IMR-90 (cell line): ENCODE measurements around the gene SNX30. TPM values are rescaled to one million over a fixed set of nuclear protein-coding genes. Genes with fewer than 3 reads are reported as not detected.

ENCODE experiments used
- ATAC-seq: fragments of 200-7000 bp; cut with Tn5 transposase; 2 replicates; pipeline ENCODE4 v1.9.1; 2020; ENCODE audit warnings: low read depth, mild to moderate bottlenecking, moderate library complexity
- BruUV-seq: library from RNA; stranded (reverse); fragments of 400-500 nt; replicated peaks from 2 replicates; lab custom pipeline; 2021; lab: Mats Ljungman, UMichigan
- CTCF ChIA-PET: fragments of 300-600 bp; formaldehyde crosslinking; extraction: SDS; loops from one replicate; lab custom pipeline; 2021; ENCODE audit warnings: antibody characterized with exemption; lab: Yijun Ruan, JAX
- POLR2A ChIA-PET: fragments of 300-600 bp; sonication (Branson Sonifier 250); formaldehyde crosslinking; loops from one replicate; lab custom pipeline; 2022; ENCODE audit warnings: antibody characterized with exemption; ENCODE audit not compliant: unreplicated experiment; lab: Charles Lee
- DNase-seq: peaks from one replicate; pipeline ENCODE4 v3.0.0; 2013
- H2AFZ ChIP-seq: replicated peaks from 2 replicates; pipeline ENCODE3; 2013; ENCODE audit warnings: low read length, mild to moderate bottlenecking; ENCODE audit not compliant: poor library complexity
- H2AK5ac ChIP-seq: 2 replicates; pipeline ENCODE4 v1.6.1; 2013; ENCODE audit warnings: low read depth, low read length, inconsistent platforms
- H2AK9ac ChIP-seq: replicated peaks from 2 replicates; pipeline ENCODE3; 2013; ENCODE audit warnings: mild to moderate bottlenecking, low read depth, low read length, moderate library complexity; ENCODE audit not compliant: poor library complexity
- H2BK120ac ChIP-seq: 2 replicates; pipeline ENCODE4 v1.6.1; 2013; ENCODE audit warnings: low read depth, low read length, inconsistent platforms
- H2BK15ac ChIP-seq: 3 replicates; pipeline ENCODE4 v1.6.1; 2013; ENCODE audit warnings: low read depth, low read length, inconsistent platforms
- H2BK20ac ChIP-seq: 2 replicates; pipeline ENCODE4 v1.6.1; 2013; ENCODE audit warnings: low read depth, mild to moderate bottlenecking, inconsistent platforms, low read length, moderate library complexity
- H2BK5ac ChIP-seq: 2 replicates; pipeline ENCODE4 v1.6.1; 2013; ENCODE audit warnings: mild to moderate bottlenecking, low read depth, low read length, inconsistent platforms; ENCODE audit not compliant: poor library complexity, severe bottlenecking
- H3K14ac ChIP-seq: replicated peaks from 2 replicates; pipeline ENCODE4 v1.6.1; 2013; ENCODE audit warnings: low read depth, low read length, inconsistent platforms
- H3K18ac ChIP-seq: 2 replicates; pipeline ENCODE4 v1.6.1; 2013; ENCODE audit warnings: low read depth, low read length, control low read depth
- H3K23ac ChIP-seq: 2 replicates; pipeline ENCODE4 v1.6.1; 2013; ENCODE audit warnings: low read depth, low read length, inconsistent platforms
- H3K27ac ChIP-seq: 2 replicates; pipeline ENCODE4 v1.5.1; 2013; ENCODE audit warnings: mild to moderate bottlenecking, control low read depth, low read length; ENCODE audit not compliant: insufficient read depth
- H3K27me3 ChIP-seq: 2 replicates; pipeline ENCODE4 v1.6.1; 2013; ENCODE audit warnings: low read length; ENCODE audit not compliant: control insufficient read depth, insufficient read depth
- H3K36me3 ChIP-seq: 2 replicates; pipeline ENCODE4 v1.6.1; 2013; ENCODE audit warnings: low read length, mixed read lengths; ENCODE audit not compliant: control insufficient read depth, insufficient read depth
- H3K4ac ChIP-seq: 2 replicates; pipeline ENCODE4 v1.6.1; 2013; ENCODE audit warnings: low read depth, low read length, inconsistent platforms
- H3K4me1 ChIP-seq: 2 replicates; pipeline ENCODE4 v1.6.1; 2013; ENCODE audit warnings: low read length, mixed read lengths; ENCODE audit not compliant: control insufficient read depth, insufficient read depth
- H3K4me2 ChIP-seq: 2 replicates; pipeline ENCODE4 v1.6.1; 2013; ENCODE audit warnings: low read depth, mild to moderate bottlenecking, control low read depth, low read length, moderate library complexity
- H3K4me3 ChIP-seq: 2 replicates; pipeline ENCODE4 v1.5.1; 2013; ENCODE audit warnings: low read depth, mild to moderate bottlenecking, control low read depth, low read length, moderate library complexity; ENCODE audit not compliant: insufficient read depth
- H3K56ac ChIP-seq: 2 replicates; pipeline ENCODE4 v1.6.1; 2013; ENCODE audit warnings: low read length, inconsistent platforms; ENCODE audit not compliant: insufficient read depth; ENCODE audit errors: extremely low read depth
- H3K79me1 ChIP-seq, 2 experiments: 2 replicates each; pipeline ENCODE4 v1.6.1; 2013; ENCODE audit warnings: low read length in 2 of 2, inconsistent platforms in 1 of 2, low read depth in 1 of 2
- H3K9ac ChIP-seq: 2 replicates; pipeline ENCODE4 v1.6.1; 2013; ENCODE audit warnings: low read depth, low read length, control low read depth
- H3K9me1 ChIP-seq: 2 replicates; pipeline ENCODE4 v1.6.1; 2013; ENCODE audit warnings: low read length, inconsistent platforms; ENCODE audit not compliant: insufficient read depth
- H3K9me3 ChIP-seq: 2 replicates; pipeline ENCODE4 v1.6.1; 2013; ENCODE audit warnings: low read length; ENCODE audit not compliant: control insufficient read depth, insufficient read depth
- H4K20me1 ChIP-seq: 2 replicates; pipeline ENCODE4 v1.6.1; 2013; ENCODE audit warnings: low read length, inconsistent platforms; ENCODE audit not compliant: insufficient read depth
- H4K5ac ChIP-seq: 2 replicates; pipeline ENCODE4 v1.6.1; 2013; ENCODE audit warnings: mild to moderate bottlenecking, low read depth, low read length, control low read depth
- H4K8ac ChIP-seq, 2 experiments: 2 replicates each; pipeline ENCODE4 v1.6.1; 2013; ENCODE audit warnings: low read depth in 2 of 2, low read length in 2 of 2, control low read depth in 1 of 2, inconsistent platforms in 1 of 2
- H4K91ac ChIP-seq: 2 replicates; pipeline ENCODE4 v1.6.1; 2013; ENCODE audit warnings: low read depth, low read length, inconsistent platforms; ENCODE audit not compliant: insufficient read depth
- CEBPB ChIP-seq: IDR thresholded peaks from 2 replicates; pipeline ENCODE4 v1.6.1; 2012; ENCODE audit warnings: low read depth, low read length, improper control_type of control experiment
- FOS ChIP-seq: fragments of 150-350 bp; IDR thresholded peaks from 2 replicates; pipeline ENCODE4 v1.6.1; 2016; ENCODE audit warnings: low read depth, low read length
- MAFK ChIP-seq: IDR thresholded peaks from 2 replicates; pipeline ENCODE4 v1.6.1; 2012; ENCODE audit warnings: low read depth, low read length, improper control_type of control experiment
- MAZ ChIP-seq: IDR thresholded peaks from 2 replicates; pipeline ENCODE4 v1.6.1; 2012; ENCODE audit warnings: low read depth, mild to moderate bottlenecking, low read length, improper control_type of control experiment, moderate library complexity, borderline replicate concordance
- MXI1 ChIP-seq: IDR thresholded peaks from 2 replicates; pipeline ENCODE4 v1.6.1; 2012; ENCODE audit warnings: low read depth, mild to moderate bottlenecking, low read length, moderate library complexity, borderline replicate concordance
- NFE2L2 ChIP-seq: fragments of 150-350 bp; IDR thresholded peaks from 2 replicates; pipeline ENCODE4 v1.6.1; 2016; ENCODE audit warnings: low read depth, mild to moderate bottlenecking, low read length
- POLR2A ChIP-seq: IDR thresholded peaks from 2 replicates; pipeline ENCODE4 v1.6.1; 2012; ENCODE audit warnings: mild to moderate bottlenecking, low read depth, low read length
- RAD21 ChIP-seq: IDR thresholded peaks from 2 replicates; pipeline ENCODE4 v1.6.1; 2012; ENCODE audit warnings: low read length, improper control_type of control experiment
- RCOR1 ChIP-seq: IDR thresholded peaks from 2 replicates; pipeline ENCODE4 v1.6.1; 2012; ENCODE audit warnings: mild to moderate bottlenecking, low read length, improper control_type of control experiment; ENCODE audit not compliant: insufficient replicate concordance
- WGBS, 2 experiments: methylation state at CpG; one replicate each; pipeline versions ENCODE4 v1.1.5 to v1.1.7; 2013; ENCODE audit warnings: missing lambda C conversion rate in 2 of 2; ENCODE audit not compliant: insufficient read length in 1 of 2; ENCODE audit errors: extremely low coverage in 2 of 2; 5-methylcytosine and 5-hydroxymethylcytosine counted together
- dilution Hi-C: fragments of 300-500 bp; cut with HindIII; formaldehyde crosslinking; loops from one replicate; pipeline ENCODE4 v1.14.3; 2018; ENCODE audit warnings: low sequenced_read_pairs; ENCODE audit not compliant: unreplicated experiment
- in situ Hi-C: fragments of 300-500 bp; cut with MboI; formaldehyde crosslinking; loops from 3 replicates; pipeline ENCODE4 v1.14.3; 2019; ENCODE audit warnings: low sequenced_read_pairs, inconsistent platforms, mixed read lengths
- intact Hi-C: fragments of 100-400 bp; cut with micrococcal nuclease; formaldehyde crosslinking; loops from 2 replicates; pipeline ENCODE4 v1.10.0; 2022
- polyA plus RNA-seq, 3 experiments: library from polyadenylated mRNA; depleted of rRNA; stranded (reverse); fragments of >200 nt; gene quantifications; 2 replicates each; pipeline ENCODE4 v1.2.3, GENCODE V29; 2012; ENCODE audit warnings: low replicate concordance in 1 of 3
- total RNA-seq: library from RNA; depleted of rRNA; stranded (reverse); fragments of >200 nt; gene quantifications from 2 replicates; pipeline ENCODE4 v1.2.3, GENCODE V29; 2012
- TF ChIP-seq, protein P1 (sequence below): conservative IDR thresholded peaks from 2 replicates; pipeline ENCODE4 v1.5.1; 2012; ENCODE audit warnings: mild to moderate bottlenecking, low read depth, low read length, improper control_type of control experiment
- TF ChIP-seq, protein P2 (sequence below): fragments of 150-350 bp; IDR thresholded peaks from 2 replicates; pipeline ENCODE4 v1.6.1; 2016; ENCODE audit warnings: low read depth, mild to moderate bottlenecking, low read length, moderate library complexity, borderline replicate concordance

SNX30 gene
- total and polyA plus RNA-seq, 2 of the 4 experiments (the other 2 are of a cell fraction): 8.0 to 18.8 TPM

DNA sequence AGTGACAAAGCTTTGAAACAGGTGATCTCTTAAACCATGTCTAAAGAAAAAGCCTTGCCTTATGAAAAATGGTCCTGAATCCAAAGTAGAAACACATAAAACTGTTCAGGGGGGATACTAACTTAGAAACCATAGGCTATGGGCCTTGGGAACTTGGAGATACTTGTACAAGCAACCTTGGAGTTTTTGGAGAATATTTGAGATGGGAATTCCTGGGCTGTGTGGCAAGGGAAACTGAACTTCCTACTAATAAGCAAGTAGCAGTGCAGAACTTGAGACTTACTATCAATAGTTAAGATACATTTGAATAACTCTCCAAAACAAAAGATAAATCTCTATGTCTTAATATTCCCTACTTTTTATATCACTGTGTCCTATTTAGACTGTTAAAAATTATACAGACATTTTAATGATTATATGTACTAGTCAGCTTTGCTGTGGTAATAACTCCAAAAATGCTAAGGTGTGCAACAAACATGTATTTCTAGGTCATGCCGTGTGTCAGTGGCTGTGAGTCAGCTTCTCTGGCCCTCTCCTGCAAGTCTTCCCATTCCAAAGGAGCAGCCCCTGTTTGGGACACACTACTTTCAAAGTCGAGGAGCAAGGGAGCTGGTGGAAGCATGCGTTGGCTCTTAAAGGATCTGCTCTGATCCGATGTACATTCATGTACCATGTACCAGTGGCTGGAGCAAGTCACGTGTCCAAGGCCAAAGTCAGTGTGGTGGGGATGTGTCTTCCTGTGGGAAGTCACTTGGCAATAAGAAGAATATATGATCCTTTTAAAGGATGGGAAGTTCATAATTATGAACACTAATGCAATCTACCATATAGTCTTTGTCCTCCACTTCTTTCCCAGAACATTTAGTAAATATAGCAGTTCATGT, 39.6 kb downstream of the SNX30 start (continued):
- TF ChIP-seq, protein P1, sequence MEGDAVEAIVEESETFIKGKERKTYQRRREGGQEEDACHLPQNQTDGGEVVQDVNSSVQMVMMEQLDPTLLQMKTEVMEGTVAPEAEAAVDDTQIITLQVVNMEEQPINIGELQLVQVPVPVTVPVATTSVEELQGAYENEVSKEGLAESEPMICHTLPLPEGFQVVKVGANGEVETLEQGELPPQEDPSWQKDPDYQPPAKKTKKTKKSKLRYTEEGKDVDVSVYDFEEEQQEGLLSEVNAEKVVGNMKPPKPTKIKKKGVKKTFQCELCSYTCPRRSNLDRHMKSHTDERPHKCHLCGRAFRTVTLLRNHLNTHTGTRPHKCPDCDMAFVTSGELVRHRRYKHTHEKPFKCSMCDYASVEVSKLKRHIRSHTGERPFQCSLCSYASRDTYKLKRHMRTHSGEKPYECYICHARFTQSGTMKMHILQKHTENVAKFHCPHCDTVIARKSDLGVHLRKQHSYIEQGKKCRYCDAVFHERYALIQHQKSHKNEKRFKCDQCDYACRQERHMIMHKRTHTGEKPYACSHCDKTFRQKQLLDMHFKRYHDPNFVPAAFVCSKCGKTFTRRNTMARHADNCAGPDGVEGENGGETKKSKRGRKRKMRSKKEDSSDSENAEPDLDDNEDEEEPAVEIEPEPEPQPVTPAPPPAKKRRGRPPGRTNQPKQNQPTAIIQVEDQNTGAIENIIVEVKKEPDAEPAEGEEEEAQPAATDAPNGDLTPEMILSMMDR: no peak
- TF ChIP-seq MAZ: no peak

GRCh38 chr9:112792670-112793069, 42.1 kb downstream of the SNX30 start:
- H3K27ac ChIP-seq: no peak overlapping the region
- peaks cover 11% of the 10 kb centered on the region; the same call in 1 of the 2 replicates for H3K9me1 ChIP-seq
- no peak overlapping the region for H2AK9ac ChIP-seq
- no peak overlapping the region for H3K23ac ChIP-seq
- no peaks in the 10 kb centered on the region for H3K36me3 ChIP-seq
- H3K9me3 ChIP-seq: no peaks in the 10 kb centered on the region
- no peak overlapping the region for H2BK120ac ChIP-seq
- no TSS peak for BruUV-seq
- H3K27me3 ChIP-seq: no peaks in the 10 kb centered on the region
- H4K20me1 ChIP-seq: peaks cover 18% of the 10 kb centered on the region
- ChIA-PET CTCF (interaction anchor here (0.6 to 1.3 kb wide), 5 partner anchors 9 to 110 kb away, joined by 3 to 7 read pairs (median 4); no protein-coding TSS in a partner anchor), POLR2A (no interaction called here)
- no peak overlapping the region for H3K4me3 ChIP-seq
- in situ Hi-C loops (no loop called here), intact Hi-C loops (loop anchor here (5.0 kb wide), 2 partner anchors 40 to 75 kb away; partner anchors contain the start of genes INIP and SNX30), dilution Hi-C loops (no loop called here)
- no peak overlapping the region for H2BK15ac ChIP-seq
- DNase-seq: no peak
- peaks cover 14 to 40% of the 10 kb centered on the region in 2 experiments for H3K79me1 ChIP-seq
- no peak overlapping the region for H4K91ac ChIP-seq
- H3K56ac ChIP-seq: no peak overlapping the region
- H4K8ac ChIP-seq: no peak overlapping the region
- no peak overlapping the region for H2BK5ac ChIP-seq
- no peak overlapping the region for H3K4me2 ChIP-seq
- H3K9ac ChIP-seq: no peak overlapping the region
- peaks cover 13% of the 10 kb centered on the region for H3K4me1 ChIP-seq
- no peak for ATAC-seq
- no CpG with 5 or more reads among the region's 1 CpG for WGBS, 2 experiments
- H2AFZ ChIP-seq: no peak overlapping the region
- H3K14ac ChIP-seq: no peak overlapping the region
- no peak overlapping the region for H2BK20ac ChIP-seq
- H3K4ac ChIP-seq: no peak overlapping the region
- H4K5ac ChIP-seq: no peak overlapping the region
- H2AK5ac ChIP-seq: no peak overlapping the region
- H3K18ac ChIP-seq: no peak overlapping the region
- TF ChIP-seq MXI1 (no peak), POLR2A (no peak), RAD21 (no peak), MAZ (no peak), FOS (no peak), MAFK (no peak), RCOR1 (no peak), NFE2L2 (no peak), CEBPB (no peak)
- TF ChIP-seq, protein P2, sequence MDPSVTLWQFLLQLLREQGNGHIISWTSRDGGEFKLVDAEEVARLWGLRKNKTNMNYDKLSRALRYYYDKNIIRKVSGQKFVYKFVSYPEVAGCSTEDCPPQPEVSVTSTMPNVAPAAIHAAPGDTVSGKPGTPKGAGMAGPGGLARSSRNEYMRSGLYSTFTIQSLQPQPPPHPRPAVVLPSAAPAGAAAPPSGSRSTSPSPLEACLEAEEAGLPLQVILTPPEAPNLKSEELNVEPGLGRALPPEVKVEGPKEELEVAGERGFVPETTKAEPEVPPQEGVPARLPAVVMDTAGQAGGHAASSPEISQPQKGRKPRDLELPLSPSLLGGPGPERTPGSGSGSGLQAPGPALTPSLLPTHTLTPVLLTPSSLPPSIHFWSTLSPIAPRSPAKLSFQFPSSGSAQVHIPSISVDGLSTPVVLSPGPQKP: no peak
